HepG2 (cell line): ENCODE measurements around the gene HEXD. TPM values are rescaled to one million over a fixed set of nuclear protein-coding genes. Genes with fewer than 3 reads are reported as not detected.

Source experiments
- FOXO4 ChIP-seq: sonication (generic); formaldehyde crosslinking; conservative IDR thresholded peaks from 2 replicates; pipeline ENCODE4 v1.8.1; 2023; ENCODE audit warnings: missing genetic modification reagents
- GATAD1 ChIP-seq: IDR thresholded peaks from 2 replicates; pipeline ENCODE4 v1.6.1; 2016; ENCODE audit warnings: missing genetic modification reagents, missing compliant biosample characterization
- GPBP1L1 ChIP-seq: sonication (generic); formaldehyde crosslinking; IDR thresholded peaks from 2 replicates; pipeline ENCODE4 v1.5.0; 2020; ENCODE audit warnings: mild to moderate bottlenecking, missing genetic modification reagents
- JDP2 ChIP-seq: sonication (generic); formaldehyde crosslinking; IDR thresholded peaks from 2 replicates; pipeline ENCODE4 v1.8.1; 2022; ENCODE audit warnings: missing genetic modification reagents, borderline replicate concordance
- NR3C1 ChIP-seq: sonication (generic); formaldehyde crosslinking; IDR thresholded peaks from 2 replicates; pipeline ENCODE4 v1.4.0; 2020; ENCODE audit warnings: missing genetic modification reagents
- PLRG1 ChIP-seq: fragments of 450-650 bp; conservative IDR thresholded peaks from 2 replicates; pipeline ENCODE4 v1.6.1; 2016
- RBM22 ChIP-seq: fragments of 200-400 bp; formaldehyde crosslinking; optimal IDR thresholded peaks from 2 replicates; pipeline ENCODE3; 2017; ENCODE audit warnings: mild to moderate bottlenecking, low read length, moderate library complexity
- TBX3 ChIP-seq: fragments of 450-650 bp; IDR thresholded peaks from 2 replicates; pipeline ENCODE4 v1.6.1; 2017; ENCODE audit warnings: antibody characterized with exemption, mild to moderate bottlenecking, inconsistent platforms, borderline replicate concordance
- ZBTB26 ChIP-seq: IDR thresholded peaks from 2 replicates; pipeline ENCODE4 v1.6.1; 2016; ENCODE audit warnings: missing compliant biosample characterization, missing genetic modification reagents, borderline replicate concordance
- ZBTB7A ChIP-seq: sonication (generic); formaldehyde crosslinking; IDR thresholded peaks from 2 replicates; pipeline ENCODE4 v1.8.0; 2022; ENCODE audit warnings: mild to moderate bottlenecking, missing genetic modification reagents
- ZFP36L2 ChIP-seq: sonication (generic); formaldehyde crosslinking; IDR thresholded peaks from 2 replicates; pipeline ENCODE4 v1.4.0; 2020; ENCODE audit warnings: missing genetic modification reagents
- ZGPAT ChIP-seq: IDR thresholded peaks from 2 replicates; pipeline ENCODE4 v1.6.1; 2016; ENCODE audit warnings: mild to moderate bottlenecking
- ZNF275 ChIP-seq: sonication (generic); formaldehyde crosslinking; IDR thresholded peaks from 2 replicates; pipeline ENCODE4 v1.8.0; 2022; ENCODE audit warnings: missing genetic modification reagents, mild to moderate bottlenecking, inconsistent platforms, borderline replicate concordance
- ZNF276 ChIP-seq: sonication (generic); formaldehyde crosslinking; IDR thresholded peaks from 2 replicates; pipeline ENCODE4 v1.4.0; 2020; ENCODE audit warnings: mild to moderate bottlenecking, low read depth, missing genetic modification reagents
- ZNF496 ChIP-seq: sonication (generic); formaldehyde crosslinking; IDR thresholded peaks from 2 replicates; pipeline ENCODE4 v1.8.1; 2023; ENCODE audit warnings: mild to moderate bottlenecking, moderate library complexity, missing genetic modification reagents; ENCODE audit not compliant: insufficient replicate concordance
- ZSCAN25 ChIP-seq: sonication (generic); formaldehyde crosslinking; IDR thresholded peaks from 2 replicates; pipeline ENCODE4 v1.8.0; 2022; ENCODE audit warnings: mild to moderate bottlenecking, missing genetic modification reagents
- polyA plus RNA-seq, 8 experiments: library from polyadenylated mRNA; depleted of rRNA in 3 of 8; stranded (reverse) in 7 of 8; unstranded in 1 of 8; fragments of >200 nt; fragmentation: Illumina TruSeq in 4 of 8; extraction: Trizol in 4 of 8; gene quantifications; 2 replicates each; pipeline versions ENCODE4 v1.2.1 to v1.2.3, GENCODE V29; 2011 to 2016; ENCODE audit warnings: low read depth in 4 of 8, missing spikeins in 1 of 8, mixed read lengths in 1 of 8; ENCODE audit not compliant: insufficient read depth in 1 of 8
- total RNA-seq, 5 experiments: library from RNA; depleted of rRNA; stranded (reverse); fragments of >200 nt; fragmentation: Illumina TruSeq; extraction: Trizol; gene quantifications; 2 replicates each; pipeline ENCODE4 v1.2.3, GENCODE V29; 2016; ENCODE audit warnings: low read depth in 1 of 5
- TF ChIP-seq, protein P1 (sequence below): sonication (generic); formaldehyde crosslinking; IDR thresholded peaks from 2 replicates; pipeline ENCODE4 v1.8.0; 2023; ENCODE audit warnings: mild to moderate bottlenecking, missing genetic modification reagents
- TF ChIP-seq, protein P2 (sequence below): IDR thresholded peaks from 2 replicates; pipeline ENCODE4 v1.6.1; 2016; ENCODE audit warnings: mild to moderate bottlenecking, missing biosample characterization, missing genetic modification reagents

Gene HEXD
- total and polyA plus RNA-seq, 2 of the 13 experiments (the other 11 are each of a cell fraction or from before 2014, with no cell fraction given): 22.3 to 41.8 TPM

DNA sequence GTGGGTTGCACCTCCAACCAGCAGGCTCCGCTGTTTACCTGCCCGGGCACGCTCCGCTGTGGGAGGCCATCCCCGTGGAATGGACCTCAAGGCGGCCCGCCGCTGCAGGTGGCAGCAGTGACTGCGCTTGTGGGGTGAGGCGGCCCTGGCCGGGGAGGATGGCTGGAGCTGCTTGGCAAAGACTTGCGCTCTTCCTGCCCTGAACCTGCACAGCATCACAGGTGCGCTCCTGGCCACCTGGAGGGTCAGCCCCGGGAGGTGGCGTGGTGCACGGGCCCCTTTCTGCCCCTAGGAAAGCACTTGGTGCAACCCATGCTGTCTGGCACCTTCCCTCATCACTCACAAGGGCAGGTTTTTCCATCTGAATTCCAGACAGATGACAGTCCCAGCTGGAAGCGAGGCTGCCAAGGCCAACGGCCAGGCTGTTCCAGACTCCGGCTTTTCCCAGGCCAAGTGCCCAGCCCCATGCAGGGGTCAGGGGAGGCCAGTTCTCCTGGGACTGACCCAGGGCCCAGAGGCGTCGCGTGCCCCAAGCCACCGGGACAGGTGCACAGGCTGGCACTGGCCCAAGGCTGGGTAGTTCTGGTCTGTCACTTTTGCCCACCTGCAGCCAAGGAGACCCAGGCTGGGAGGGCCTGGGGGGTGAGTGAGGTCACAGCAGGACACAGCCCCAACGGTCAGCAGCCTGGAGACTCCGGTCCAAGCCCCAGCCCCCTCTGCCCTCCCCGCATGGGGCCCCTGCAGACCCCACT is 33.2 kb upstream of the HEXD start (continued):
- no peak for TF ChIP-seq GPBP1L1
- TF ChIP-seq NR3C1: no peak
- no peak for TF ChIP-seq JDP2 (CRISPR knock-in tag)
- TF ChIP-seq ZNF276 (CRISPR knock-in tag): no peak
- peak; percentile 23; the same call in 1 of the 2 replicates for TF ChIP-seq ZBTB7A (CRISPR knock-in tag)
- no peak for TF ChIP-seq ZFP36L2
- no peak; the same call in 1 of the 2 replicates for TF ChIP-seq ZSCAN25 (CRISPR knock-in tag)
- TF ChIP-seq PLRG1: no peak
- TF ChIP-seq TBX3: no peak; the same call in 1 of the 2 replicates
- no peak; the same call in 1 of the 2 replicates for TF ChIP-seq GATAD1 (CRISPR knock-in tag)
- TF ChIP-seq ZGPAT (CRISPR knock-in tag): peak; percentile 69
- TF ChIP-seq FOXO4 (CRISPR knock-in tag): no peak
- no peak for TF ChIP-seq ZBTB26 (CRISPR knock-in tag)
- no peak for TF ChIP-seq RBM22
- 0 out of 2 replicates have a peak, but pooled peaks have one; percentile 55 for TF ChIP-seq ZNF275
- TF ChIP-seq ZNF496 (CRISPR knock-in tag): no peak
- TF ChIP-seq, protein P1, sequence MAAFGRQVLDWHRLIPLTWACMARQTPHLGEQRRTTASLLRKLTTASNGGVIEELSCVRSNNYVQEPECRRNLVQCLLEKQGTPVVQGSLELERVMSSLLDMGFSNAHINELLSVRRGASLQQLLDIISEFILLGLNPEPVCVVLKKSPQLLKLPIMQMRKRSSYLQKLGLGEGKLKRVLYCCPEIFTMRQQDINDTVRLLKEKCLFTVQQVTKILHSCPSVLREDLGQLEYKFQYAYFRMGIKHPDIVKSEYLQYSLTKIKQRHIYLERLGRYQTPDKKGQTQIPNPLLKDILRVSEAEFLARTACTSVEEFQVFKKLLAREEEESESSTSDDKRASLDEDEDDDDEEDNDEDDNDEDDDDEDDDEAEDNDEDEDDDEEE: no peak
- TF ChIP-seq, protein P2, sequence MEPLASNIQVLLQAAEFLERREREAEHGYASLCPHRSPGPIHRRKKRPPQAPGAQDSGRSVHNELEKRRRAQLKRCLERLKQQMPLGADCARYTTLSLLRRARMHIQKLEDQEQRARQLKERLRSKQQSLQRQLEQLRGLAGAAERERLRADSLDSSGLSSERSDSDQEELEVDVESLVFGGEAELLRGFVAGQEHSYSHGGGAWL (CRISPR knock-in tag): 0 out of 2 replicates have a peak, but pooled peaks have one; percentile 11
